Stimulated activated CD8-positive, alpha-beta memory T cell treated with anti-CD3 and anti-CD28 coated beads, Interleukin-12 subunit alpha, Interleukin-12 subunit beta, amount 100 ng/mL, for 24 hours (primary cell): Measurements from ENCODE around the gene ERC1.
"Not testable (repeated sequence)": the region's sequence is repeated elsewhere in the genome, so short reads cannot be mapped to it uniquely, and the experiment has no call there.

Experiments used
- DNase-seq: peaks from one replicate; pipeline ENCODE4 v3.0.0-alpha.2; 2020; ENCODE audit errors: extremely low read depth

Gene ERC1

DNA sequence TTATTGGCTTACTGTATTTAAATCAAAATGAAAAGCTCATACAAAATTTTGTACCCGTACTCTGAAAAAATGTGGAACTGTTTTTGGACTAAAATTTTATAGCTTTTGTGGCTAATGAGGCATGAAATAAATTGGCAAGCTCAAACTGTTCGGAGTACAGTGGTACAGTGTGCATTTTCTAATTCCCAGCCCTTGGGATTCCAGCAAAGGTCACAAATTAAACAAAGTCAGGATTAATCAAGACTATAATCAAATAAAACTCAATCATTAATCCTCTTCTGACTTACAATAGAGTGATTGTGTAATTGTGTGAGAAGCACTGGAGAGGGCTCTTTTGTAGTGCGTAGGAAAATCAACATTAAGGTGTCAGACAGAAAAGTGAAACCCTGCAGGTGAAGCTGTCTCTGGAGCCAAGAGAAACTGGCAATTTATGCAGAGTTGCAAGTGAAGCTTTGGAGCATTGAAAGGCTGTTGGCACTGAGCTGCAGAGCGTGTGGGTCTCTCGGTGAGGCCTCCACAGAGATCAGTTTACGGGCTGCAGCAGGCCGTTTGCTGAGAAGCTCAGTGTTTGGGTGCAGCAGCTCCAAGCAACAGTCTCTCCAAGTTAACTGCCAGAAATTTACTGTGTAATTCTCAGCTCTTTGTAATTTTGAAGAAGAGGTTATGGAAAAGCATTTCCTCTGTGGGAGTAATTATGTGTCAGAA lies 327.5 kb downstream of the ERC1 start:
- DNase-seq = no peak

DNA sequence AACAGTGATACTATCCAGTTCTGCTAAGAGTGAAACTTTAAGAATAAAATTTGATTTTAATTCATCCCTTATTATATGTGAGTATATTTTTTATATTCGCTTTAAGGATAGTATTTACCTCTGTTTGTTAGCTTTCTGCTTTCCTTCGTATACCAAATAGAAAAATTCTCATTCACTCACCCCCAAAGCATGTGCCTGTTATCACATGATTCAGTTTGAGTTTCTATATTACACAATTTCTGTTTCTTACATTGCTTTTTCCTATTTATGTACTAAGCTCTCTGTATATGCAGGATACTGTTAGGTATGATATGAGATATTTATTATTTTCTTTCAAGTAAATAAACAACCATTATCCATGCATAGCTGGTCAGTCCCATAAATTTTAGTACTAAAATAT lies 328.2 kb downstream of the ERC1 start:
- DNase-seq = no peak

DNA sequence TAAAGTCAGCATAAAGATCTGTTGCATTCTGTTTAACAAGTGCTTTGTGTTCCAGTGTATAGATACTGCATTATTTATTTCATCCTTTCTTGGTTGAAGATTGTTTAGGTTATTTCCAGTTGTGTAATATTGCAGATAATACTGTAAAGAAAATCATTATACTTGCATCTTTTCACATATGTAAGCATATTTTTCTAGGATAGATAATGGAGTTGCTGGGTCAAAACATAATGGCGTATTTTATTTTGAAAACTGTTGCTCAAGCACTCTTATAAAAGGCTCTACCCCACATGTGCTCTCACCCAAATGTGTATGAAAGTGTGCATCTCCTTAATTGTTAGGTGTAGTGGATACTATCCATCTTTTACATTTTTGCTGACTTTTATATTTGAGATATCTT lies 329.0 kb downstream of the ERC1 start:
- DNase-seq = no peak

DNA sequence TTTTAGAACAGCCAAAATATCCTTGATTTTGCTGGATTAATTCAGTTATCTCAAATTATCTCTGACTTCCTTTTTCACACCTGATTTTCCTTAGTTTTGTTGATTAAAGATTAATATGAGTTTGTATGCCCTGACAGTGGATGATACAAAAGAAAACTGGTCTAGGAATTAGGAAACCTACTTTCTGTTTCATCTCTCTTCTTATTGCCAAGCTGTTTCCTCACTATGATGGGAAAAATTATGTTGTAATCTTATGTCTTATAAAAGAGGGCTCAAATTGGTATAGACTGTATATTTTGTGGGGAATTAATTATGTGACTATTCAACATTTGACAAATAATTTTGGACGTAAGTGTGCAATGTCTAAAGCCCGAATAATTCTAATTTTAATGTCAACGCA lies 331.8 kb downstream of the ERC1 start:
- DNase-seq = no peak

DNA sequence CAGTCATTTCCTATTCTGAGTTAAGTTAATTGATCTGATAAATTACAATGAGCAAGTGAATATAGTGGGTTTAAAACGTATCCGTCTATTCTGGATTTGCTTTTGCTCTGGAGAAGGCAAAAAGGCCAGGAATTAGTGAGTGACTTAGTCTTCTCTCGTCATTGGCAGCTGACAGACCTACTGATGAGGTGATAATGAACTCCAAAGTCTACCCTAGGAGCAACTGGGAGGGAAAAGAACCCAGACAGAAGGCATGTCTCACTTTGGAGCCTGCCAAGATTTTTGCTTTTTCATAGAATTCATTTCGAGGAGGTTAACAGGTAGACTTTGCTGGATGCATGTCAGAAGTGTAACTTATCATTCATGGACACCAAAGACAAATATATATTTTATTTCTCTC lies 333.1 kb downstream of the ERC1 start:
- no peak for DNase-seq

DNA sequence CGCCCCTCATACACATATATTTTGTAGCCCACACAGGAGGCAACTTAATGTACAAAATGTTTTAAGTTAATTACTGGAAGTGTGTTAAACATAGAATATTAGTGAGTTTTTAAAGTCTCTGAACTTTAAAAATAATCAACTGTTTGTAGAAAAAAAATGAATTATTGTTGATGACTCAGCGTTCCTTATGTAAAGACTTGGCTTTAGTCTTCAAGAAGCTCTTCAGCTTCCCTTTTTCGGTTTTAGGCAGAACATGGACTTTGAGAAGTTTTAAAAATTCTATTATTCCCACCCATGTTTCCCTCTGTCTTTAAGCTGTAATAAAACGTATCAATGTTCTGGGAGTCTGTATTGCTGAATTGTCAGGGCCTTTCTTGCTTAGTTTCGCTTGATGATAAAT lies 333.9 kb downstream of the ERC1 start:
- no peak for DNase-seq

DNA sequence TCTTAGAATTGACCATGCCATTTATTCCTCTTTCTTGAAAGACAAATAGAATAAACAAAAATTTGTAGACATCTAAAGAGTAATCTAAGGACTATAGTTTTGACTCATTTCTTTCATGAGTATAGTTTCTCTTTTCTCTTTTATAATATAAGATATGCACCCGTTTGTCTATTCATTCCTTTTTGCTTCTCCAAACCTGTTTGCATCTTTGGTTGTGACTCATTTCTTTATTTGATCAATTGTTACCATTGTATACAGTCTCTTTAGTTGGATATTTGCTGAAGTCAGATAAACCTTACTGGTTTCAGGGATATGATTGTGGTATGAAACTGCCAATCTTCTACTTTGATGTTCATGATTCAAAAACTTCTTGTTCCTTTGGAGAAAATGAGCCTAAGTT lies 334.6 kb downstream of the ERC1 start:
- DNase-seq = no peak

DNA sequence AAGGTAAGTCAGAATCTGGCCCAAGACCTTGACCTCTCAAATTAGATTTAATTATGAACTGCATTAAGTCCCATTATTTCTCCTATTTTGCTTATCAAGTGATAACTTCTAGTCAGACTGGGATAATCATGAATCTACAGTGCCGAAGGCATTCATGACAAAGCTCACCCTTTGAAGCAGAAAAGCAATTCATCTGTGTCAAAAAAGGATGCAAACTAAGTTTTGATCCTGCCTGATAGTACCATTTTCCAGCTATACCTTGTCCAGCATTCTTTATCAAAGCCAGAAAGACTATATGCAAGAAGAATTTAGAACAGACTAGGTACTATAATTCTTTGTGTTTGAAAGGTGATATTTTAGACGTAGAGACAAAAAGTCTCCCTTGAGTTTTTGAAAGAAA lies 335.2 kb downstream of the ERC1 start:
- no peak for DNase-seq

DNA sequence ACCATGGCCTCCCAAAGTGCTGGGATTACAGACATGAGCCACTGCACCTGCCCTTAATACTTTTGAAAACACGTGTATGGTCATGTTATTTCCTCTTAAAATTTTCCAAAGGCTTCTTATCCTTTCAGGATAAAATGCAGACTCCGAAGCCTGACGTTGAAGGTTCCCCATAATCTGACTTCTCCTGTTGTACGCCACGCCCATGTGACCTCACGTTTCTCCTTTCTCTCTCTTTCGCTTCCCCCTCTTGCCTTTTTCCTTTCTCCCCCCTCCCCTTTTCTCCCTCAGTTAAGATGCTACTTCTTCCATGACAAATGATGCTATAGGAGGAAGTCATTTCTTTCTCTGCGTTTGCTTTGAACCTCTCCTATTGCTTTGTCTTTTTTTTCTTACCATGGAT lies 337.4 kb downstream of the ERC1 start:
- DNase-seq = no peak

DNA sequence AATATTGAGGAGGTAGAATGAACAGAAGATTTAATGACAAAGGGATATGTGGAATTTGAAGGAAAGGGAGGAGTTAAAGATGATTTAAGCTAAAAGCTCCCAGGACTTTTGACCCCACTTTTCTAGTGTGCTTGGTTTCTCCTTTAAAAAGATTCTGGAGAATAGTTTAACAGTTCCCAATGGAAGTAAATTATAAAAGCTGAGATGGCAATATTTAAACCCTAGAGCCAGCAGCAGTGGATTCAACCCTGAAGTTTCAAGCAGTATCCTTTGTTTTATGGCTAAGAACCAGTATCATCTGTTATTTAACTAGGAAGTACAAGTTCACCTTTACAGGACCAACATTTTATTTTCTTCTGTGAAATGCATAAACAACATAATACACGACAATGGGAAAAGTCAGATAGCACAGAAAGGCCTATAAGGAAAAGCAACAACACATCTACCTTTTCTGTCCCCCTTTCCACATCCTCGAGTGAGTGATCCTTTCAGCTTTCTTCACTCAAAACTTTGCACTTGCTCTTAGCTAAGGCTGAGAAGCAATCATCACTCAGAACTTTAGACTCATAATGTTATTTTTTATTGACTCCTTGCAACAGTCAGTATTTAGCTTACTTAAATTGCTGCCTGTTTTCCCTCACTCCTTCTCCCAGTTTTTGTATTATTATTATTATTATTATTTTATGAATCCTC lies 338.9 kb downstream of the ERC1 start:
- no peak for DNase-seq

DNA sequence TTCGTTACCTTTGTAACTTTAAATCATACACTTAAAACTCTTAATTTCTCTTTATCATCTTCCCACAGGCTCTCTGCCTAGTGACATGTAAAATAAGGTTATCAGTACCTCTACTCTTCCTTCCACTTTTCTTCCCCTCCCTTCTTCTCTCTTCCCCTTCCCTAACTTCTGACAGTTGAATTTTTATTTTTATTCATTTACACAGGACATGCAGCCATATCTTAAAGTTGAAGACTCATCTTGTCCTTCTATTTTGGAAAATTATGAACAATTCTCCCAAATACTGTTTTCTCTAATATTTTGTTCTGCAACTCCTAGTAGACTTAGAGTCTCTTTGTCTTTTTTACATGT lies 339.4 kb downstream of the ERC1 start:
- no peak for DNase-seq

DNA sequence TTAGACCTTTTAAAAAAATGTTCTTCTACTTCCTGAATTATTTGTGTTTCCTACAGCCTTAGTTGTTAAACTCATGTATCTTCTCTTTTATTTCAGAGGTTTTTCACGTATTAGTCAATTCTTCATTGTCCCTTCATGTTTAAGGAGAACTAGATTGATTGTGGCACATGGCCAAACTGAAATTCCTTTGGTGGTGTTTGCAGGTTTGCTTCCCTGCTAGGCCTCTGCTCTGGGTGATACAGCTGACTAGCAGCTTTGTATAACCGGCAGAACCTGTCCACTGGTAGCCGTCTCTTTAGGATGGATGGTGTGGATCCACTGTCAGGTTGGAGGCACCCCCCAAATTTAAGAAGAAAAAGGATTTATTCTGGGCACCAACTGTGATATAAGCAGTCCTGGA lies 341.3 kb downstream of the ERC1 start:
- DNase-seq = no peak

DNA sequence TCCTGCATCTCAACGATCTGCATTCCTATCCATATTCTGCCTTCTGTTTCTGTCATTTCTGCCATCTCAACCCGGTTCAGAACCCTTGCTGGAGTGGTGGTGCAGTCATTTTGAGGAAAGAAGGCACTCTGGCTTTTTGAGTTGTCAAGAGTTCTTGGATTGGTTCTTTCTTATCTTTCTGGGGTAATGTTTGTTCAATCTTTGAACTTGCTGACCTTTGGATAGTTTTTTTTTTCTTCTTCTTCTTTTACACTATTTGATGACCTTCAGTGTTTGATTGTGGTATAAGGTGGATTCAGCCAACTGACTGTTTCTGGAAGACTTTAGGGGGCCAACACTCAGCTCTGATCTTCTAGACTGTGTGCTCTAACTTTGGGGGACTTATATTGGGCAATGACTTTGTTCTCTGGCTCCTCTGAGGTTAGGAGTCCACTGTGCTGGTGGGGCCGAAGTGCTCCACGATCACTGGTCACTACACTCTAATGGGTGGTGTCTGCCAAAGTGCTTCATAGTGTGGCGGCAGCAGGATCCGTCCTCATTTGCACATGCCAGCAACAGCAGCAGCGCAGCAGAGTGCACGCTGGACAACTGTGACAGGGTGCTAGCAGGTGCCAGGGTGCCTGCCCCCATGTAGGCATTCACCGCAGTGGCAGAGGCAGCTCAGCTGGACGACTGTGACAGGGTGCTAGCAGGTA lies 347.6 kb downstream of the ERC1 start:
- DNase-seq = no peak

DNA sequence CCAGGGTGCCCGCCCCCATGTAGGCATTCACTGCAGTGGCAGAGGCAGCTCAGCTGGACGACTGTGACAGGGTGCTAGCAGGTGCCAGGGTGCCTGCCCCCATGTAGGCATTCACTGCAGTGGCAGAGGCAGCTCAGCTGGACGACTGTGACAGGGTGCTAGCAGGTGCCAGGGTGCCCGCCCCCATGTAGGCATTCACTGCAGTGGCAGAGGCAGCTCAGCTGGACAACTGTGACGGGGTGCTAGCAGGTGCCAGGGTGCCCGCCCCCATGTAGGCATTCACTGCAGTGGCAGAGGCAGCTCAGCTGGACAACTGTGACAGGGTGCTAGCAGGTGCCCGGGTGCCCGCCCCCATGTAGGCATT lies 348.1 kb downstream of the ERC1 start:
- not testable (repeated sequence) for DNase-seq

DNA sequence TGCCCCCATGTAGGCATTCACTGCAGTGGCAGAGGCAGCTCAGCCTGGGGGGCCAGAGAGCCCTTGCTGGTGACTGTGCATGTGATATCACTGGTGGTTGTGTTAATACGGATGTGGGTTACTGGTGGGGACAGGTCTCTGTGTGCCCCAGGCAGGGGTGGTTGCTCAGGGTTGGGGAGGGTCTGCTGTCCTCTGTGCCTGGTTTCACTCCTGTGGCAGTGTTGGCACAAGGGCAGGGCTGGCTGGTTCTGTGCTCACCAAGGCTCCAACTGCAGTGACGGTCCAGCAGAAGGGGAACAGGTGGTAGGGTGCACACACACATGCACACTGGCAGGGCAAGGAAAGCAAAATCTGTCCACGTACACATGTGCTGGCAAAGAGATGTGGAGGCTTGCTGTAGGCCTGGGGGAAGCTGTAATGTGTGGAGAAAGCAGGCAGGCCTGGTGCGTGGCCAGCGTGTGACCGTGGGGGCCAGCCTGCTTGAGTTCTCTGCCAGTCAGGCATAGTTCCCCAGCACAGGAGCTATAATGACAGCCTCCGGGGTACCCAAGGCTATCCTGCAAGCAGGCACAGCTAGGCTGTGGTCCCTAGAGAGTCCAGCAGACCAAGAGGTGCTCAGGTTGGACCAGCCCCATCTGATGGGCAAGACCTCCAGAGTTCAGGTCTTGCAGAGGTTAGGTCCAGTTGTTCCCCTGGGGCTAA lies 348.7 kb downstream of the ERC1 start:
- no peak for DNase-seq

DNA sequence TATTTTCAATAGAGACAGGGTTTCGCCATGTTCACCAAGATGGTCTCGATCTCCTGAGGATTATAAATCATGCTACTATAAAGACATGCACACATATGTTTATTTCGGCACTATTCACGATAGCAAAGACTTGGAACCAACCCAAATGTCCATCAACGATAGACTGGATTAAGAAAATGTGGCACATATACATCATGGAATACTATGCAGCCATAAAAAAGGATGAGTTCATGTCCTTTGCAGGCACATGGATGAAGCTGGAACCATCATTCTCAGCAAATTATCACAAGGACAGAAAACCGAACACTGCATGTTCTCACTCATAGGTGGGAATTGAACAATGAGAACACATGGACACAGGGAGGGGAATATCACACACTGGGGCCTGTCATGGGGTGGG lies 350.2 kb downstream of the ERC1 start:
- not testable (repeated sequence) for DNase-seq

DNA sequence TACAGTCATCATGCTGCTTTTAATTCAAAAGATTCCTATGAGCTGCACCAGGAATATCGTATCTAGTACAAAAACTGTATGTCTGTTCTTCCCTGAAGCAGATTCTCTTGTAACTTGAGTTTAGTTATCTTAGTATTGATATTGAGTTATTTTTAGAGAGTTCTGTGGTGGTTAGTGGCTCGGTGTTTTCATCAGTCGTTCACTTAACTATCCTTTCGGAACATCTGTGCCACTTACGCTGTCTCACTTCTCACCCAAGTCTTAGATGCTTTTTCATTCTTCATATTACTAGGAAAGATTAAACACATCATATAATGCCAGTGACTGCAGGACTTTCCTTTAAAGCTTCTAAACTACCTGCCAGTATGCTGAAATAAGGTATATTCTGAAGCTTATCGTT lies 352.4 kb downstream of the ERC1 start:
- no peak for DNase-seq

DNA sequence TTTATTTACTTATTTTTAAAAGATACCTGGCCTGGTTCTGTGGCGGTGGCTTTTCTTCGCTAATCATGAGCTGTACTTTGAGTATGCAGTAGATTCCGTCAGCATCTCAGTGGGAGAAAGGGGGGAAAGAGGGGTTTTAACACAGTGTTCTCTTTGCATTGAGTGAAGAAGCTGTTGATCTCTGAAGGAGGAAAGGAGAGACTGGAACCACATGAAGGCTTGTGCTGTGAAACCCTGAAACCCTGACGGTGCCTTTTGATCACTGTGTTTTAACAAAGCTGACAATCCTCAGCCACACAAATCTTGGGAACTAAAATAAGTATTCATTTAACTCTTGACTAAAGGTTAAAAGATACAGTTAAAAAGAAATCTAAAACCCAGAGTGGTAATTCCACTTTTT lies 353.2 kb downstream of the ERC1 start:
- no peak for DNase-seq

DNA sequence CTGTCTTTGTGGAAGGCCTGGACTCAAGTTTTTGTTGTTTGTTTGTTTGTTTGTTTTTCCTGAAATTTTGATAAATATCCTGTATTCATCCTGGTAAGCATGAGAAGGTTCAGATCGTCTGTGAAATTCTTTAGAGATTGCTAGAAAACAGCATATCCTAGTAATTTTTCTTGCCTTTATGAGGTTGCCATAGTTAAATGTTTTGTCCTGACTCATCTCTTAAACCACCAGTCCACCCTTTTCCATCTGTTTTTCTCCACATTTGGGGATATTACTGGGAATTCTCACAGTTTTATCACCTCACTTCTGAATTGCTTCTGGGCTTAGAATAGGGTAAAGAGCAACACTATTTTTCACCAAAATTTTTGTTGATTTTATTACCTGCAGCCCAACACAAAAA lies 355.1 kb downstream of the ERC1 start:
- no peak for DNase-seq

DNA sequence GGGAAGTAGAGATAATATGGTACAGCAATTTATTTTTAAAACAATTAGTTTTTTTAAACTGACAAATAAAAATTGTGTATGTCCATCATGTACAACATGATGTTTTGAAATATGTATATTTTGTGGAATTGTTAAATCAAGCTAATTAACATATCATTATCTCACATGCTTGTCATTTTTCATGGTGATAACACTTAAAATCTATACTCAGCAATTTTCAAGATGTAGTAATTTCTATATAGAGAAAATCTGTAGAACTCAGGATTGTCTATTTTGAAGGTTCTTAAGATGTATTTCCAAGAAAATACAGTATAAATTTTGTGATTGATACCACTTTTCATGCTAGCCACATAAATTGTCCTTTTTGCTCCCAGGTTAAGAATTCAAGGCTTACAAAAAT lies 356.3 kb downstream of the ERC1 start:
- no peak for DNase-seq

DNA sequence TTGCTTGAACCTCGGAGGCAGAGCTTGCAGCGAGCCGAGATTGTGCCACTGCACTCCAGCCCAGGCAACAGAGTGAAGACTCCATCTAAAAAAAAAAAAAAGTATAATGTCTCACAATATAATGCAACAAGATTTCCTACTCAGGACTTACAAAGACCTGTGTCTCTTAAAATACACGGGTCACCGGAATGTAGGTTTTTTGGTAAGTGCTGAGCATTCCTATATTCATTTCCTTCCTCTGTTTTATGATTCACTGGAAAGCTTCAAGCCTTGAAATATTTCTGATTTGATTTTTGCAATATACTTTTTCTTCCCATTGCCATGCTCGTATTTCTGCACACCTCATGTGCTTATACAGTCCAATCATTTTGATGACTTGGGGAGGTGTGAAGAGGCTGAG lies 357.6 kb downstream of the ERC1 start:
- no peak for DNase-seq

DNA sequence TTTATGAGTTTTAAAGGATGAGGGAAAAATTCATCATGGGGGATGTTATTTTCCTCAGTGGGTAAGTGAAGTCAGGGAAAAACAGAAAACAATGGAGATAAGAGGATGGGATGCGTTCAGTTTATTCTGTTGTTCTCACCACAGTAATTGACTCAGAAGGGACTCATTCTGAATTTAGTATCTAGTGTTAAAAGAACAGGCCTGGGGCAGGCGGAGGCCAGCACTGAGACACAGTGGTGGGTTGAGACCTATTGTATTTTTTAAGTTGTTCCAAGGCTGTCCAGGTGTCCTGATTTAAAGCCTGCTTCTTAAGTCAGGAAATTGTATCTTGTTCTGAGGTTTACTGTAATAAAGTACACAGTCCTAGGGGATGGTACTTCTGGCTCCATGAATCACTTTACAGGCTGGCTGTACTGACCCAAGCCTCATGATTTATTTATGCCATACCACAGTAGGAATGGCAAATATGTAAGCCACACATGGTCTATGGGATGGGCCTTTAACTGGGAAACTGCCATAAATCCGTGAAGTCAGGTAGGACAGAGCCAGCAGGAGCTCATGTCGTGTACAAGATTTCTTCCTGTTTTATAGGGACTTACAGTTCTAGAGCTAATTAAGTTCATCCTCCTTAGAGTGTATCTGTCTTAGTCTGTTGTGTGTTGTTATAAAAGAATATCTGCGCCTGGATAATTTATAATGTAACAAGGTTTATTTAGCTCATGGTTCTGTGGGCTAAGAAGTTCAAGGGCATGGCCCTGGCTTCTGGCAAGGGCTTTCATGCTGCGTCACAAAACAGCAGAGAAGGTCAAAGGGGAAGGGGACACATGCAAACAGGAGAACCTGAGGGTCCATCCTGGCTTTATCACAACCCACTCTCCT lies 359.3 kb downstream of the ERC1 start:
- DNase-seq = no peak
